ENCODE data around the gene DOK7. TPM values are rescaled to one million over a fixed set of nuclear protein-coding genes. Genes with fewer than 3 reads are reported as not detected.

Gene DOK7
- total and polyA plus RNA-seq, 4 experiments from 2014 or later, result 0.10 TPM; not detected in 3

- Mint-ChIP-seq H3K27ac (no peak overlapping the region), H3K36me3 (peaks cover 0 to 4% of the 10 kb centered on the region in 2 donors), H3K4me3 (no peak overlapping the region), H3K27me3 (no peaks in the 10 kb centered on the region), H3K9me3 (no peaks in the 10 kb centered on the region), H3K4me1 (no peaks in the 10 kb centered on the region)
- Histone ChIP-seq H3K4me3 (ENCODE audit: low read length in 2 of 2) (no peak overlapping the region), H3K9me3 (ENCODE audit: control insufficient read depth in 1 of 2, low read length in 2 of 2) (no peaks in the 10 kb centered on the region), H3K27me3 (ENCODE audit: insufficient read depth, low read length) (no peaks in the 10 kb centered on the region), H3K27ac (ENCODE audit: low read depth, low read length) (no peak overlapping the region), H3K36me3 (ENCODE audit: insufficient read depth, low read length) (no peaks in the 10 kb centered on the region), H3K4me1 (ENCODE audit: insufficient read depth, low read length) (no peaks in the 10 kb centered on the region)
- ChIA-PET CTCF (ENCODE audit: partially characterized antibody) (no interaction called here), POLR2A (ENCODE audit: partially characterized antibody) (no interaction called here)
- intact Hi-C loops (cut with micrococcal nuclease), result no loop called here
- DNase-seq, result no peak
These were observed 32.6 kb upstream of the DOK7 start for GRCh38 chr4:3430524-3430923.

- Histone ChIP-seq H3K9me3 (ENCODE audit: control insufficient read depth in 1 of 2, low read length in 2 of 2) (no peaks in the 10 kb centered on the region), H3K36me3 (ENCODE audit: insufficient read depth, low read length) (no peaks in the 10 kb centered on the region), H3K27ac (ENCODE audit: low read depth, low read length) (no peak overlapping the region), H3K4me3 (ENCODE audit: low read length in 2 of 2) (no peak overlapping the region), H3K27me3 (ENCODE audit: insufficient read depth, low read length) (no peaks in the 10 kb centered on the region), H3K4me1 (ENCODE audit: insufficient read depth, low read length) (no peaks in the 10 kb centered on the region)
- H3K27ac Mint-ChIP-seq, result no peak overlapping the region
- ChIA-PET POLR2A (ENCODE audit: partially characterized antibody) (no interaction called here), CTCF (ENCODE audit: partially characterized antibody) (no interaction called here)
- no peaks in the 10 kb centered on the region for H3K4me1 Mint-ChIP-seq
- H3K27me3 Mint-ChIP-seq, result no peaks in the 10 kb centered on the region
- H3K36me3 Mint-ChIP-seq, result peaks cover 0 to 4% of the 10 kb centered on the region in 2 donors
- no peak overlapping the region for H3K4me3 Mint-ChIP-seq
- H3K9me3 Mint-ChIP-seq, result no peaks in the 10 kb centered on the region
- intact Hi-C loops (cut with micrococcal nuclease), result no loop called here
- DNase-seq, result no peak
These were observed 31.6 kb upstream of the DOK7 start for GRCh38 chr4:3431446-3431993.

GRCh38 chr4:3432381-3432790 lies 30.7 kb upstream of the DOK7 start:
- CTCF ChIA-PET (ENCODE audit: partially characterized antibody), result no interaction called here
- H3K27ac Mint-ChIP-seq, result no peak overlapping the region
- POLR2A ChIA-PET (ENCODE audit: partially characterized antibody), result no interaction called here

GRCh38 chr4:3433138-3433869 lies 29.8 kb upstream of the DOK7 start:
- Mint-ChIP-seq H3K36me3 (peaks cover 0 to 3% of the 10 kb centered on the region in 2 donors), H3K27me3 (no peaks in the 10 kb centered on the region), H3K27ac (no peak overlapping the region), H3K4me1 (no peaks in the 10 kb centered on the region), H3K4me3 (no peak overlapping the region), H3K9me3 (no peaks in the 10 kb centered on the region)
- H3K4me3 ChIP-seq (ENCODE audit: low read length in 2 of 2), result no peak overlapping the region
- H3K4me1 ChIP-seq (ENCODE audit: insufficient read depth, low read length), result no peaks in the 10 kb centered on the region
- no peak for DNase-seq
- intact Hi-C loops (cut with micrococcal nuclease), result no loop called here
- no peaks in the 10 kb centered on the region for H3K27me3 ChIP-seq (ENCODE audit: insufficient read depth, low read length)
- H3K27ac ChIP-seq (ENCODE audit: low read depth, low read length), result no peak overlapping the region
- no peaks in the 10 kb centered on the region for H3K9me3 ChIP-seq (ENCODE audit: control insufficient read depth in 1 of 2, low read length in 2 of 2)
- POLR2A ChIA-PET (ENCODE audit: partially characterized antibody), result no interaction called here
- CTCF ChIA-PET (ENCODE audit: partially characterized antibody), result no interaction called here
- H3K36me3 ChIP-seq (ENCODE audit: insufficient read depth, low read length), result no peaks in the 10 kb centered on the region

More at GRCh38 chr4:3432381-3432790, 30.7 kb upstream of the DOK7 start:
- no peak overlapping the region for H3K27ac ChIP-seq (ENCODE audit: low read depth, low read length)
- H3K4me1 Mint-ChIP-seq, result no peaks in the 10 kb centered on the region
- H3K36me3 Mint-ChIP-seq, result peaks cover 0 to 4% of the 10 kb centered on the region in 2 donors
- no peaks in the 10 kb centered on the region for H3K27me3 Mint-ChIP-seq
- H3K4me3 ChIP-seq (ENCODE audit: low read length in 2 of 2), result no peak overlapping the region
- no peaks in the 10 kb centered on the region for H3K36me3 ChIP-seq (ENCODE audit: insufficient read depth, low read length)
- intact Hi-C loops (cut with micrococcal nuclease), result no loop called here
- H3K9me3 ChIP-seq (ENCODE audit: control insufficient read depth in 1 of 2, low read length in 2 of 2), result no peaks in the 10 kb centered on the region
- no peak overlapping the region for H3K4me3 Mint-ChIP-seq
- H3K4me1 ChIP-seq (ENCODE audit: insufficient read depth, low read length), result no peaks in the 10 kb centered on the region
- no peak for DNase-seq
- no peaks in the 10 kb centered on the region for H3K27me3 ChIP-seq (ENCODE audit: insufficient read depth, low read length)
- H3K9me3 Mint-ChIP-seq, result no peaks in the 10 kb centered on the region

- H3K27me3 Mint-ChIP-seq, result no peaks in the 10 kb centered on the region
- Histone ChIP-seq H3K4me3 (ENCODE audit: low read length in 2 of 2) (no peak overlapping the region), H3K36me3 (ENCODE audit: insufficient read depth, low read length) (no peaks in the 10 kb centered on the region), H3K4me1 (ENCODE audit: insufficient read depth, low read length) (no peaks in the 10 kb centered on the region), H3K27me3 (ENCODE audit: insufficient read depth, low read length) (no peaks in the 10 kb centered on the region), H3K9me3 (ENCODE audit: control insufficient read depth in 1 of 2, low read length in 2 of 2) (no peaks in the 10 kb centered on the region), H3K27ac (ENCODE audit: low read depth, low read length) (no peak overlapping the region)
- POLR2A ChIA-PET (ENCODE audit: partially characterized antibody), result no interaction called here
- no peaks in the 10 kb centered on the region for H3K36me3 Mint-ChIP-seq
- H3K4me1 Mint-ChIP-seq, result no peaks in the 10 kb centered on the region
- no peaks in the 10 kb centered on the region for H3K9me3 Mint-ChIP-seq
- intact Hi-C loops (cut with micrococcal nuclease), result no loop called here
- no peak overlapping the region for H3K4me3 Mint-ChIP-seq
- DNase-seq, result no peak
- no peak overlapping the region for H3K27ac Mint-ChIP-seq
- CTCF ChIA-PET (ENCODE audit: partially characterized antibody), result no interaction called here
These were observed 28.0 kb upstream of the DOK7 start for GRCh38 chr4:3434881-3435685.

GRCh38 chr4:3435686-3435956 lies 27.5 kb upstream of the DOK7 start:
- H3K9me3 Mint-ChIP-seq, result no peaks in the 10 kb centered on the region
- Histone ChIP-seq H3K4me1 (ENCODE audit: insufficient read depth, low read length) (no peaks in the 10 kb centered on the region), H3K27ac (ENCODE audit: low read depth, low read length) (no peak overlapping the region), H3K27me3 (ENCODE audit: insufficient read depth, low read length) (no peaks in the 10 kb centered on the region), H3K9me3 (ENCODE audit: control insufficient read depth in 1 of 2, low read length in 2 of 2) (no peaks in the 10 kb centered on the region), H3K4me3 (ENCODE audit: low read length in 2 of 2) (no peak overlapping the region), H3K36me3 (ENCODE audit: insufficient read depth, low read length) (no peaks in the 10 kb centered on the region)
- H3K4me1 Mint-ChIP-seq, result no peaks in the 10 kb centered on the region
- CTCF ChIA-PET (ENCODE audit: partially characterized antibody), result no interaction called here
- no peak overlapping the region for H3K27ac Mint-ChIP-seq
- DNase-seq, result no peak
- H3K36me3 Mint-ChIP-seq, result no peaks in the 10 kb centered on the region
- no peak overlapping the region for H3K4me3 Mint-ChIP-seq
- intact Hi-C loops (cut with micrococcal nuclease), result no loop called here
- POLR2A ChIA-PET (ENCODE audit: partially characterized antibody), result no interaction called here
- no peaks in the 10 kb centered on the region for H3K27me3 Mint-ChIP-seq

GRCh38 chr4:3436048-3436797 lies 26.9 kb upstream of the DOK7 start:
- H3K27ac ChIP-seq (ENCODE audit: low read depth, low read length), result no peak overlapping the region
- Mint-ChIP-seq H3K27ac (no peak overlapping the region), H3K4me1 (no peaks in the 10 kb centered on the region), H3K9me3 (no peaks in the 10 kb centered on the region), H3K4me3 (no peak overlapping the region), H3K36me3 (no peaks in the 10 kb centered on the region), H3K27me3 (no peaks in the 10 kb centered on the region)
- H3K36me3 ChIP-seq (ENCODE audit: insufficient read depth, low read length), result no peaks in the 10 kb centered on the region
- POLR2A ChIA-PET (ENCODE audit: partially characterized antibody), result no interaction called here
- no peaks in the 10 kb centered on the region for H3K27me3 ChIP-seq (ENCODE audit: insufficient read depth, low read length)
- intact Hi-C loops (cut with micrococcal nuclease), result no loop called here
- CTCF ChIA-PET (ENCODE audit: partially characterized antibody), result no interaction called here
- DNase-seq, result no peak
- H3K4me3 ChIP-seq (ENCODE audit: low read length in 2 of 2), result no peak overlapping the region
- H3K4me1 ChIP-seq (ENCODE audit: insufficient read depth, low read length), result no peaks in the 10 kb centered on the region
- no peaks in the 10 kb centered on the region for H3K9me3 ChIP-seq (ENCODE audit: control insufficient read depth in 1 of 2, low read length in 2 of 2)
